Glomerular visceral epithelial cell (primary cell): ENCODE measurements around the gene MAP10.
"Not testable (repeated sequence)": the region's sequence is repeated elsewhere in the genome, so short reads cannot be mapped to it uniquely, and the experiment has no call there.

Experiments used
- DNase-seq: peaks from one replicate; pipeline ENCODE4 v3.0.0-alpha.2; 2016; ENCODE audit errors: extremely low spot score

MAP10 gene, protein sequence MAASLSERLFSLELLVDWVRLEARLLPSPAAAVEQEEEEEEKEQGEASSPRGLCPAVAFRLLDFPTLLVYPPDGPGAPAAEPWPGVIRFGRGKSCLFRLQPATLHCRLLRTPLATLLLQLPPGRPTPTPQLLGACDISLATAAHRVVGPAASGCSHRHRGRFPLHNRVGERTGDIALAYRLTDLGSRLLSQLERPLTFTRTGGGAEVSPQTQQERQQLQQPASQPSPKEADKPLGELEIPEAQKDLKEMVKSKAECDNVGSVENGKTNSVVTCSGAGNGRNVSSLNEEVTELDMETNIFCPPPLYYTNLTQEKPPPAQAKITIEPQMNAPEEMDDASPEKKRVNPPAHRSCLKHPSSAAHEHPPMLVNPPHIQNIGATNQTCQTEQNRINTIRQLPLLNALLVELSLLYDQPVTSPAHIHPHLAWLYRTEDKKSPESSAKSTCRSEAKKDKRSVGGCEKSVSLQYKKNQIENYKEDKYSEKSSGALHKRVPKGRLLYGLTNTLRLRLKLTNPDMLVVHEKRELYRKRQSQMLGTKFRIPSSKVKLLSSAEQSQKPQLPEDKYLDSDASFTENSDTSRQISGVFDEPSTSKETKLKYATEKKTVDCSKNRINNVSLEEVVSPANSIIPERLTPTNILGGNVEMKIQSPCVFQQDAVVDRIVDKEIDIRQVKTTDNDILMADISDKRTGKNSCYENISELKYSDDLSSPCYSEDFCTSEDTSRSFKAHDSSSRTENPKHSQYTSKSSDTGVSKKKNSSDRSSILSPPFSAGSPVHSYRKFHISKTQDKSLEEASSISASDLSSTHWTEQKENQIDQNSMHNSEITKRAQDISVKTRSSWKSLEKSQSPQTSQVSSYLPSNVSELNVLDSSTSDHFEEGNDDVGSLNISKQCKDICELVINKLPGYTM

DNA sequence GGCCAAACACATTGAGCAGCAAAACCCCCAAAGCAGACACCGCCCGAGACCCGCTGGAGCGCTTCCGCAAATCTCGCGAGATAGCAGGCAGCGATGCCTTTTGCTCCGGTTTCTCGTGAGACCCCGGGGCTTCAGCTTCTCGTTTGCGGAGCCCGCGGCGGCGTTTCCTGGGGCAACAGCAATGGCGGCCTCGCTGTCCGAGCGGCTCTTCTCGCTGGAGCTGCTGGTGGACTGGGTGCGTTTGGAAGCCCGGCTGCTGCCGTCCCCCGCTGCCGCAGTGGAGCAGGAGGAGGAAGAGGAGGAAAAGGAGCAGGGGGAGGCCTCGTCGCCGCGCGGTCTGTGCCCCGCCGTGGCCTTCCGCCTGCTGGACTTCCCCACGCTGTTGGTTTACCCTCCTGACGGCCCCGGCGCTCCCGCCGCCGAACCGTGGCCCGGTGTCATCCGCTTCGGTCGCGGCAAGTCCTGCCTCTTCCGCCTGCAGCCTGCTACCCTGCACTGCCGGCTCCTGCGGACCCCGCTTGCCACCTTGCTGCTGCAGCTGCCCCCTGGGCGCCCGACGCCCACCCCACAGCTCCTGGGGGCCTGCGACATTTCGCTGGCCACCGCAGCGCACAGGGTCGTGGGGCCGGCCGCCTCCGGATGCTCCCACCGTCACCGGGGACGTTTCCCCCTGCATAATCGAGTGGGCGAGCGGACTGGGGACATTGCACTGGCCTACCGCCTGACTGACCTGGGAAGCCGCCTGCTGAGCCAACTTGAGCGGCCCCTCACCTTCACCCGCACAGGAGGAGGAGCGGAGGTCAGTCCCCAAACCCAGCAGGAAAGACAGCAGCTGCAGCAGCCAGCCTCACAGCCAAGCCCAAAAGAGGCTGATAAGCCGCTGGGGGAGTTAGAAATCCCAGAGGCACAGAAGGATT, at the start of gene MAP10:
MAP10 (plus strand) TSS at position 148 of the 917 bp plus-strand sequence; CDS start at position 182, 34 bp downstream.
- peak; percentile 53 for DNase-seq

DNA sequence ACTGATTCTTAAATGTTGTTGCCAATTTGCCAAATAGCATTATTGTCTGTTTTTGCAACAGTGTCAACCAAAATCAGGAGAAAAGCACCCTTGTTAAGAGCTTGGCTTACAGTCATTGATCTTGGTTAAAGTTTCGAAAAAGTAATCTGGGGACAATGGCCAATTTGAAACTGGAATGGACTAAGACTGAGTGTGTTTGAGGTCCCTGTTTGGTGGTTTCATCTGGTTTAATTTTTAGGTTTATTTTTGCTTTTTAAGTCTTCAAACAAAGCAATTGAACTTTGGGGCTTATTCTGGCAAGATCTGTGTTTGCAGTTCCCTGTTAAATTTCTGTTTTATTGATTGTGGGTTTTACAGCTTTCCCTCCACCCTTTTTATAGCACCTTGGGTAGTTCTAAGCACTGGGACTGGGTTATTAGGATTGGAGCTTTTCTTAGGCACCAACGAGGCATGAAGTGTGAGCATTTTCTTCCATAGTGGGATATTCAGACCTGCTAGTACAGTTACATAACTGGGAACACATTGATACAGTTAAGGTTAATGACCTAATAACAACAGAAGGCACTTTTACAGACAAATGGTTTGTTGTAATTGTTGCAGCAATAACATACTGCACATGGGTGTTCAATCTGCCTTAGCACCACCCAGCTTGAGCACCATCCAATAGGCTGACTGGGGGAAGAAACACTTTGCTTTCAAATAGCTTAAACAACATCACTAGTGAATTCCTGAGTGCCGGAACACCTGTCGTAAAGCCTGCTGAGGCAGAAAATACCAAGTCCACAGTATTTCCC, 40.6 kb upstream of the MAP10 start:
- no peak for DNase-seq

DNA sequence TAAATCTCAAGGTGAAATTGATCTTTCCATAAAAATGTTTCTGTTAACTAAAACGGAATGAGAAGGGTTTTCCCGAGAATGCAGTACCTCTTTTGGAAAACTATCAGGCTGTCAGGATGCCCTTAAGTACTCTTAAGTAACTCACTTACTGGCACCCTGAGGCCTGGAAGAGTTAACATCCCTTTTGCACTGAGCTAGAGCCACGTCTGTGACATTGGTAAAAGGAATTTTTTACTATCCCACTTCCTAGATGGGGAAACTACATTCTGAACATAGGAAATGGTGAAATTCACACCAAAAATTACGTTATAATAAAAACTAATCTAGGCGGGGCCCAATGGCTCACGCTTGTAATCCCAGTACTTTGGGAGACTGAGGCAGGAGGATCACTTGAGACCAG, 39.7 kb upstream of the MAP10 start:
- DNase-seq: peak; percentile 28

DNA sequence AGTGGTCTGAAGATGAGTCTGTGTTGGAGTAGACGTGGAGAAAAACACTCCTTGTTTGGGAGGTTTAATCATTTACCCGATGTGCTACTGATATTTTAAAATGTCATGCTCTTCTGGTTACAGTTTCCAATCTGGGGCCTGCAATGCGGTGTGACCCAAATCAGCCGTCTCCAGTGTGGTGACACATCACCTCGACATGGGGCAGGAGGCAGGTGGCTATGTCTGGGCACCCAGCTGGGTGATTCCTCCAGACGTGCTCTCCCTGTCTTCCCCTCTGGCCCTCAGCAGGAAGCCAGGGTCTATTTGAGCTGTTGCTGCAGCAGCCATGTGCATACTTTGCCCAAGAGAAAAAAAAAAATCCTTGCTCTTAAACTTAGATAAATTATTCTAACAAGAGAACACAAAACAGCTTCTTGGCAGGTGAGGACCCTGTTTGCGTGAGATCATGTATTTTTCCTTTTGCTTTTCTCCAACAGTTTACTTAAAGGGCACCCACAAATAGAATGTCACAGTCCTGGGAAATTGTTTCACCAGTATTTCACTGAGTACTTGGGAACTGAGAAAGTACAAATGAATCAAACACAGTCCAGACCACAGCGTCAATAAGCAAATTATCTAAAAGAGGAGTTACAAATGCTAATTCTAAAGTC, 38.9 kb upstream of the MAP10 start:
- DNase-seq: peak; percentile 95

DNA sequence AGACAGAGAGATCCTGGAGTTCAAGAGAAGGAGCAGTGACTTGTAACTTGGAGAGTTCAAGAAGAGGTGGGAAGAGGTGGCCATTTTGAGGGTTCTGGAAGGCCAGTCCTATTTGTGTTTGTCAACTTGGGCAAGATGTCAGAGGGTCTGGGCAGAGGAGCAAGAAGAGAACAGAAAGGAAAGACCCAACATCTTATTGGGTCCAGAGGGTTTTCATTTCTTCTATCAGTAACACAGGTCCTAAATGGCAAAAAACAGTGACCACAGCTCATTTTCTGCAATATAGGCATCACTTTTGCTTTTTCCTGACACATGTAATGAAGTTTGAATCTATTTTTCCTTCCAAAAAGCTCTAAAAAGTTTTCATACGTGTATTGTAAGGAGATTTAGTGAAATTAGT, 38.3 kb upstream of the MAP10 start:
- no peak for DNase-seq

DNA sequence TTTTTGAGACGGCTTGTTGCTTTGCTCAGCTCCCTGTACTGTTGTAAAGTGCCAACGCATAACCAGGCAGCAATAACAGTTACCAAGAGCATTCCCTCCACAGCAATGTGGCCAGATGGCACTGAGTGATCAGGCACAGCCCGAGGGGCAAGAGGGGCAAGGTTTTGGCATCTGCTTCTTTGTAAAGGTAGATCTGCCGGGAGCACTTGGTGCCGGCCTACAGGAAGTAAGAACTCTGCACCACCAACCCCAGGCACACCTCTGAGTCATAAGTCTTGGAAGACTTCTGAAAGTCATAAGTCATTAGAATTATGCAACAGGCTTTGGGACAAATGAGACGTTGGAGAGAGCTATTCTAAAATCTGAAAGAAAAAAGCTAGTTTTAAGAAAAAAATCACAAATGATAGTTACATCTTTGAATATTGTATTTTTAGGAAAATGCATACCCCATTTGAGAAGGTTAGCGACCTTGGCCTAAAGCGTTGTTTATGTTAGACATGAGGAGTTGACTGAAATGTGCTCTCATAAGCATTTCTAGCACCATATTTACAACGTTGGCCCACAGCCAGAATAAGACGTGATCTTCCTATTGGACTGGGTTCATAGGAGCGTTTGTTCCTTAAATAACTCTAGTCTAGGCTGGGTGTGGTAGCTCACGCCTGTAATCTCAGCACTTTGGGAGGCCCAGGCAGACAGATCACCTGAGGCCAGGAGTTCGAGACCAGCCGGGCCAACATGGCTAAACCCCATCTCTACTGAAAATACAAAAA, 37.7 kb upstream of the MAP10 start:
- DNase-seq: peak; percentile 80

DNA sequence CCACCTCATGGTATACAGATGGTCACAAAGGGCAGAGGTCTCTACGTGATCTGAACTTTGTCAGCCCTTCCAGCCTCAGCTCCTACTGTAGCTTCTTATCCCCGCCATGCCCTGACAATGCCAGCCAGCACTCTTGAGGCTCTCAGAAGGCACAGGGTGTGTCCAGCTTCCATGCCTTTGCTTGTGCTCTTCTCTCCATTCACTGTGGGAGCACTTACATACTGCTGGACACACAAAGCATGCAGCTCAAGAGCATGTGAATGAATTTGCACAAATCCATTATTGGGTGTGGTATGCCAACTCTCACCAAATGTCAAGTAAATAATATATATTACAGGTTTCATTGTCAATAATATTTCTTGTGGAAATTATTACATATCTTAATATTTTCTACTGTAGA, 36.4 kb upstream of the MAP10 start:
- no peak for DNase-seq

DNA sequence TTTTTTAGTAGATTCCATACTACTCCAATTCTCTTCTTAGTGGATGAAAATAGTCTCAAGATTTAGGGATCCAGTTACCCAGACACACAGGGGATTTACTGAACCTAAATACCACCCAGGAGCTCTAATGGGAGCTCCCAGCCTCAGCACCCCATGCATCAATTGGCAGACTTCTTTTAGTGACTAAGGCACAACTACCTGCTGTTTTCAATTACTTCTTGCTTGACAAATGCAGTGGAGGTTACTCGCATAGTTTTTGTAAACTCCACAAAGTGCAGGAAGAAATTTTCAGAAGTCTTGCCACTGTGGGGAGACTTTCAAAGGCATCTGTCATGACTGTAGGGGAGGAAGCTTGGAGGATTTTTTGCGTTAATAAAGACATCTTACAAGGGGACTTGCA, 35.5 kb upstream of the MAP10 start:
- DNase-seq: no peak

DNA sequence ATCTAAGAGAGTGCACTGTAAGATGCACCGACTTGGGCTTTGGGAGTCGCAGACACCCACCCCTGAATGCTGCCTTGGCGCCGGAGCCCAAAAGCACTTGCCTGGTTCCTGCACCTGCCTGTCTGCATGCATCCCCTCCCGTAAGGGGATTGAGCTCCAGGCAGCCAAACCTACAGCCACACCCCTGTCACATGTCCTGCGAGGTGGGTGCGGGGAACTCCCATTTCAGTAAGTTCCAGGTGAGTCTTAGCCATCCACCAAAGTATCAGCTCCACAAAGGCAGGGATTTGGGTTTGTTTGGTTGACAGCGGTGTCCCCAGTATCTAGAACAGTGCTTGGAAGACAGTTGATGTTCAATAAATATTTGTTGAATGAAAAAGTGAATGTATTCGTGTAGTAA, 31.5 kb upstream of the MAP10 start:
- DNase-seq: no peak

DNA sequence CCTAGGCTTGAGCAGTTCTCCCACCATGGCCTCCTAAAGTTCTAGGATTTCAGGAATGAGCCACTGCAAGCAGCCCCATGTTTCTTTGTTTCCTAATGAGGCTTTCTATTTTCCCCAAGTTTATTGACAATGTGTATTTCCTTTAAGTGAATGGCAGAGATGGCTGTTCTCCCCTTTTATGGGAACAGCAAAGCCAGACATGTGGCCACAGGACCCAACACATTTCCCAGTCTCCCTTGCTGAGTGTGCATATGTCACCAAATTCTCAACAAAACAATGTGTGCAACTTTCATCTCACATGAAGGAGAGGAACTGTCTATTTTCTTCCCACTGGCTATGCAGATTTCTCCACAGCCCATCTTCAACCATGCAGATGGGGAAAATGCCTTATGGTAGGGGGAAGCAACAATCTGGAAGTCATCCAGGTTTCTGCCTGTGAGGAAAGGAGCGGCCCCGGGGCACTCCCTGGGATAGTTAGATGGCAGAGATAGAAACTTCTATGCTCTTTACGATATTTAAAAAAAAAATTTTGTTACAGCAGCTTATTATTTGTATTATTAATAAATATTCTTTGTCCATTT, 28.6 kb upstream of the MAP10 start:
- DNase-seq: no peak

DNA sequence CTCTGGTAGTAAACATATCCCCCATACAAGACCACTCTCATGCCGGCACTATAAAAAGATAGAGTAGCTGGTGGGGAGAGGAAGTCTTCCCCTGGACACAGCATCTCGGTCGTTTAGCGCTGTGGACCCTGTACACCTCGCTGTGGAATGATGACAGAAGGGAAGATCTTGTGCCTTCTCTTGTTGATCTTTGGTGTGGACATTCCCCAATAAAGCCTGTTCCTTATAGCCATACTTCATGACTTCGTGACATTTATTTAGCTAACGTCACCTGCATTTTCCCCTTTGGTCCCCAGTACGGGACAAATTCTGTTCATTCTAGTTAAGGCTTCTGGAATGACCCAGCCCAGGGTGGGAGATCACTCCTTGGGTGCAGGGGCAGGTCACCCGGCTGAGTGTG, 24.9 kb upstream of the MAP10 start:
- DNase-seq: no peak

DNA sequence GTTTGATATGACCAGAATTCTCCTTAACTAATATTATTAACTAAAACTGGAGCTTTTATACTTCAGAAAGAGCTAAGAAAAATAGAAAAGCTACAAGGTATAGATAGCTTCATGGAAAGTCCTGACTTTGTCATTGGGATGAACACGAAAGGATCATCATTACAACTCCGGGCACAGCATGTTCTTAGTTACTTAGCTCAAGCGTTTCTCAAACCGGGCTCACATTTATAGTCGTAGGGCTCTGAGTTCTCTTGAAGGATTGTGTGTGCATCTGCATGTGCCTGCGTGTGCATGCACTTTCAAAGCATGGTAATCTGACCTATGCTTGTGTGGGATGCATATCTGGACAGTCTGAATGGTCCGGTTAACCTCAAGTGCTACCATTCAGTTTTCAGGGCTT, 20.4 kb upstream of the MAP10 start:
- DNase-seq: no peak

DNA sequence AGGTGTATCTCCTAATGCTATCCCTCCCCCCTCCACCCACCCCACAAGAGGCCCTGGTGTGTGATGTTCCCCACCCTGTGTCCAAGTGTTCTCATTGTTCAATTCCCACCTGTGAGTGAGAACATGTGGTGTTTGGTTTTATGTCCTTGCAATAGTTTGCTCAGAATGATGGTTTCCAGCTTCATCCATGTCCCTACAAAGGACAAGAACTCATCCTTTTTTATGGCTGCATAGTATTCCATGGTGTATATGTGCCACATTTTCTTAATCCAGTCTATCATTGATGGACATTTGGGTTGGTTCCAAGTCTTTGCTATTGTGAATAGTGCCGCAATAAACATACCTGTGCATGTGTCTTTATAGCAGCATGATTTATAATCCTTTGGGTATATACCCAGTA, 19.6 kb upstream of the MAP10 start:
- not testable (repeated sequence) for DNase-seq

DNA sequence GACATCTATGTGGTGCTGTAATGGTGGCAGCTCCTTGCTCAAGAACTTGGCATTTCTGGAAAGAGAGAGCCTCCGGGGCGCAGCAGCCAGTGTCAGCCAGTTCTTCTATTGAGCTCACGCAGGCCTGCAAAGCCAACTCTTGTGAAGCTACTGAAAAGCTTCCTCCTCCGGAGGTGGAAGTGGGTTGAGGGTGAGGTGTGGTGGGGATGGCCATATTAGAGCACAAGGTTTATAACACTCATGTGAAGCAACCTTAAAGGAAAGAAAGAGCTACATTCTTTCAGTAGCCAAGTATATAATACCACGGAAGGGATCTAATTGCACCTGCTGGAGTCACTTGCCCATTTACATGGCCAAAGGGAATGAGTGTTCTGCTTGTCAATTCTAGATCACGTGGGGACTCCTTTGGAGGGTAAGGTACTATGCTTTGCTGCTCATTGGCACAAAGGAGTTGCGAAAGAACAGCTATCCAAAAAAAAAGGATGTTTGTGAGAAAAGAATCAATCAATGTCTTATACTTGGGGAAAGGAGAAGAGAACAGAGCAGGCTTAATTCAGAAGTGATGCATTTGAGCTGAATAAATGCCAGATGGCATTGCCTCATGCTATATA, 18.3 kb upstream of the MAP10 start:
- DNase-seq: no peak

DNA sequence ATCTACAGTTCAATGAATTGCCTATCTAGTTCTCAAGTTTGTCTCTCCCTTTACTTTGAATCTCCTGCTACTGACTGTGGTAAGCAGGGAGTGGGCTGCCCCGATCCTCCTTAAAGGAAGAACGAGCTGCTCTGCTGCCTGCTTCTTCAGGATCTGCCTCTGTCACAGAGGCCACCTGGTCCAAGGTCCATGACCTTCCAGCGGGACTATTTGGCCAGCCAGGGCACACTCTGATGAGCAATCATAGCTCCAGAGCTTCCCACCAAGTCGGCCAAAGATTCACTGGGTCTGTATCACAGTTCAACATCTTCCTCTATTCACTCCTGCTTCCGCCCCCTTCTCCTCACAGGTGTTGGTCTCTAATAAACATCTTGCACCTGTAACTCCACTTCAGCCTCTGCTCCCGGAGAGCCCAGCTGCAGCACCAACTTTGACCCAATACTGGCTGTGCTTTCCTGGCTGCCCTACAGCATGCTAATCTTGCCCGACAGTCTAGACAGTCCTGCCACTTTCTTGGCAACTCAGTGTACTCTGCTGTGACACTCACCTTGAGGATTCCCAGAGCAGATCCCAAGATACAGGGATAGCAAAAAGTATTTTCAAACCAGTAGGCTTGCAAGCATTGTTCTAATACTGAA, 16.9 kb upstream of the MAP10 start:
- DNase-seq: no peak

DNA sequence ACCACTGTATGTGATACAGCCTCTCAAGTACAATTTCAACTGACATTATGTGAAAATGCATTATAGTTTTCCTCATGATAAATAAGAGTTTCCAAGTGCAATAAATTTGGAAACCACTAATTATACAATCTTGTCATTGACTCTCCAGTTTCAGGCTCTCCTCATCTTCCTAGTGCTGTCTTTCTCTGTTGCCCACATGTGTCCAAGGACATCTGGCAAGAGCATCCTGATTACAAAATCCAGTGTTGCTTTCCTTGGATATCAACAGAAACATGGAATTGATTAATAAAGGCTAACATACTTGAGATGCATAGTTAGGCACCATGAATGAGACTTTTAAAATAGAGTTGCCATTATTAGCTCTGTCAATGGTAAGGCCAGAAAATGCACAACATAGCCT, 15.6 kb upstream of the MAP10 start:
- no peak for DNase-seq

DNA sequence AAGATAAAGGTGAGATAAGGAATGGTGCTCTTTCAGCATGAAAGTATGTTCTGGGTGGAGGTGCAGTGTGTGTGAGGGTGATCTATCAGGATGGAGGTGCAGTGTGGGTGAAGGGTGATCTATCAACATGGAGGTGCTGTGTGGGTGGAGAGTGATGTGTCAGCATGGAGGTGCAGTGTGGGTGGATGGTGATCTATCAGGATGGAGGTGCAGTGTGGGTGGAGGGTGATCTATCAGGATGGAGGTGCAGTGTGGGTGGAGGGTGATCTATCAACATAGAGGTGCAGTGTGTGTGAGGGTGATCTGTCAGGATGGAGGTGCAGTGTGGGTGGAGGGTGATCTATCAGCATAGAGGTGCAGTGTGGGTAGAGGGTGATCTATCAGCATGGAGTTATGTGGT, 12.3 kb upstream of the MAP10 start:
- DNase-seq: no peak

DNA sequence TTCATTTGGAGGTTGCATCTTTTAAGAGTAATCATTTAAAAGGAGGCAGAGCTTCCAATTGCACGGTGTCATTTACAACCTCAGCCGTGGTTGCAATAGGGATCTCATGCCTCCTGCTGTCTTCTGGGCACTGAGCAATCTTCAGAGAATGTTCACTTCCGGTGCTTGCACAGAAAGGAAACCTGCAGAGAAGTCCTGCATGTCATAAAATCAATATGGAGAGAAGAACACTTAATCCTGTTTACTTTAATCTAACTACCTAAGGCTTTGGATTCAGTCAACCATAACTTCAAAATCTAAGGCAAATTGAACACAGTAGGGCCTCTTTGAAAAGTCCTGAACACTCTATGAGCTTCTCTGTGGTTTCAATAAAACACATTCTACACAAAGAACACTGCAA, 11.3 kb upstream of the MAP10 start:
- peak; percentile 63 for DNase-seq
